DOHH2 (cell line): ENCODE results near the gene RNGTT.

ENCODE experiments used
- H3F3A ChIP-seq: fragments of 200-600 bp; sonication (generic), shearing (Covaris generic); 2 replicates; pipeline ENCODE4 v1.6.0; 2016; ENCODE audit warnings: antibody characterized with exemption, mild to moderate bottlenecking; ENCODE audit not compliant: control insufficient read depth, insufficient read depth
- H3K27ac ChIP-seq: fragments of 200-600 bp; sonication (generic); 2 replicates; pipeline ENCODE4 v1.5.1; 2014; ENCODE audit warnings: low read depth, mild to moderate bottlenecking, low read length, moderate library complexity
- H3K27me3 ChIP-seq: fragments of 200-600 bp; sonication (generic); 2 replicates; pipeline ENCODE4 v1.6.1; 2014; ENCODE audit warnings: mild to moderate bottlenecking, low read length, mixed read lengths; ENCODE audit not compliant: control insufficient read depth
- H3K36me3 ChIP-seq: fragments of 200-600 bp; sonication (generic); 2 replicates; pipeline ENCODE4 v1.6.1; 2014; ENCODE audit warnings: mild to moderate bottlenecking, low read length, moderate library complexity, mixed read lengths; ENCODE audit not compliant: control insufficient read depth
- H3K4me1 ChIP-seq: fragments of 200-600 bp; sonication (generic); 2 replicates; pipeline ENCODE4 v1.6.1; 2014; ENCODE audit warnings: mild to moderate bottlenecking, low read length, mixed read lengths; ENCODE audit not compliant: control insufficient read depth
- H3K4me2 ChIP-seq: fragments of 200-600 bp; sonication (generic); 2 replicates; pipeline ENCODE4 v1.6.0; 2014; ENCODE audit warnings: mild to moderate bottlenecking, low read length, moderate library complexity
- H3K4me3 ChIP-seq: fragments of 200-600 bp; sonication (generic); 2 replicates; pipeline ENCODE4 v1.5.1; 2014; ENCODE audit warnings: mild to moderate bottlenecking, low read length, mixed read lengths
- H3K79me2 ChIP-seq: fragments of 200-600 bp; sonication (generic); 2 replicates; pipeline ENCODE4 v1.6.1; 2014; ENCODE audit warnings: mild to moderate bottlenecking, low read length, mixed read lengths; ENCODE audit not compliant: control insufficient read depth
- H3K9me2 ChIP-seq: fragments of 200-600 bp; sonication (generic); replicated peaks from 2 replicates; pipeline ENCODE4 v1.6.1; 2014; ENCODE audit warnings: mild to moderate bottlenecking, low read length, mixed read lengths; ENCODE audit not compliant: control insufficient read depth
- H3K9me3 ChIP-seq: fragments of 200-600 bp; sonication (generic); 2 replicates; pipeline ENCODE4 v1.6.1; 2014; ENCODE audit warnings: antibody characterized with exemption, low read length, mixed read lengths; ENCODE audit not compliant: control insufficient read depth, insufficient read depth
- H4K20me1 ChIP-seq: fragments of 200-600 bp; sonication (generic); 2 replicates; pipeline ENCODE4 v1.6.0; 2014; ENCODE audit warnings: low read depth, mild to moderate bottlenecking, antibody characterized with exemption, low read length, moderate library complexity; ENCODE audit not compliant: control insufficient read depth, insufficient read depth
- EZH2phosphoT487 ChIP-seq: fragments of 200-600 bp; sonication (generic); IDR thresholded peaks from 2 replicates; pipeline ENCODE4 v1.6.1; 2017; ENCODE audit warnings: borderline replicate concordance, mild to moderate bottlenecking, antibody characterized with exemption, low read length, moderate library complexity, mixed read lengths
- TF ChIP-seq, protein P1 (sequence below): fragments of 200-600 bp; sonication (generic); IDR thresholded peaks from one replicate; pipeline ENCODE4 v1.5.1; 2014; ENCODE audit warnings: antibody characterized with exemption, mild to moderate bottlenecking, low read depth, low read length; ENCODE audit not compliant: poor library complexity, severe bottlenecking

Gene RNGTT

DNA sequence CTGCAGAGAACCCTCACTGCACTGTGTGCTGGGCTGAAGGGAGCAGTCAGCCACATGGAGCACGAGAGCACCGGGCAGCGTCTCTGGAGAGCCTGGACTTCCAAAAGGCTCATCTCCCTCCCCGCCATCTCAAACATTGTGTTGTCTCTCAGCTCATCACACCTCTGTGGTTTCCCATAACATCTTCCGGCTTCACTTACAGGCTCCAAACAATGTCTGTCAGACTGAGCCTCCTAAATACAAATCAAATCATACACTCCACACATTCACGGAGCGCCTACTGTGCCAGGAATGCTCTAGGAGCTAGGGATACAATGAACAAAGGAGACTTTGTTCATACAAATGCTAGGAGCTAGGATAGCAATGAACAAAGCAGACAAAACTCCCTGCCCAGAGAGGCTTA is 398.0 kb downstream of the RNGTT start:
- Histone ChIP-seq H4K20me1 (no peaks in the 10 kb centered on the region), H3K4me3 (no peak overlapping the region), H3K79me2 (no peaks in the 10 kb centered on the region), H3K4me1 (peaks cover 13% of the 10 kb centered on the region), H3K9me2 (no peaks in the 10 kb centered on the region), H3K27ac (no peak overlapping the region), H3K27me3 (no peaks in the 10 kb centered on the region), H3K36me3 (no peaks in the 10 kb centered on the region), H3K4me2 (no peak overlapping the region), H3F3A (no peaks in the 10 kb centered on the region), H3K9me3 (peaks cover 18% of the 10 kb centered on the region; the same call in 1 of the 2 replicates)
- TF ChIP-seq EZH2phosphoT487: no peak
- TF ChIP-seq, protein P1, sequence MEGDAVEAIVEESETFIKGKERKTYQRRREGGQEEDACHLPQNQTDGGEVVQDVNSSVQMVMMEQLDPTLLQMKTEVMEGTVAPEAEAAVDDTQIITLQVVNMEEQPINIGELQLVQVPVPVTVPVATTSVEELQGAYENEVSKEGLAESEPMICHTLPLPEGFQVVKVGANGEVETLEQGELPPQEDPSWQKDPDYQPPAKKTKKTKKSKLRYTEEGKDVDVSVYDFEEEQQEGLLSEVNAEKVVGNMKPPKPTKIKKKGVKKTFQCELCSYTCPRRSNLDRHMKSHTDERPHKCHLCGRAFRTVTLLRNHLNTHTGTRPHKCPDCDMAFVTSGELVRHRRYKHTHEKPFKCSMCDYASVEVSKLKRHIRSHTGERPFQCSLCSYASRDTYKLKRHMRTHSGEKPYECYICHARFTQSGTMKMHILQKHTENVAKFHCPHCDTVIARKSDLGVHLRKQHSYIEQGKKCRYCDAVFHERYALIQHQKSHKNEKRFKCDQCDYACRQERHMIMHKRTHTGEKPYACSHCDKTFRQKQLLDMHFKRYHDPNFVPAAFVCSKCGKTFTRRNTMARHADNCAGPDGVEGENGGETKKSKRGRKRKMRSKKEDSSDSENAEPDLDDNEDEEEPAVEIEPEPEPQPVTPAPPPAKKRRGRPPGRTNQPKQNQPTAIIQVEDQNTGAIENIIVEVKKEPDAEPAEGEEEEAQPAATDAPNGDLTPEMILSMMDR: no peak

DNA sequence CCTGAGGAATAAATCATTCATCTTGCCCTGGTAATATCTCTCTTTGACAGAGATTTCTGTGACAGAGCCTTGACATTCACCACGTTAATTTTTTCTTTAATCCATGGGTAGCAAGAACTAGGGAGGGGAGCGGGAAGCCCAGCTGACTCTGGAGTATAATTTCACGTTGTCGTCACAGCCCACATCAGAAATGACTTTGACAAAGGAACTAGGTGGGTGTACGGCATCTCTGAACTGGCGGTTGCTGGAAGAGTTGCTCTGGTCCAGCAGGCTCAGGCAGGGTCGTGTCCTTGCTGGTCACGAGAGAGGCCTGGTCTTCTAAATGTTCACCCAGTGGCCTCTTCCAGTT is 400.2 kb downstream of the RNGTT start:
- Histone ChIP-seq H3K9me3 (no peaks in the 10 kb centered on the region), H4K20me1 (no peaks in the 10 kb centered on the region), H3K27me3 (no peaks in the 10 kb centered on the region), H3K4me1 (peaks cover 13% of the 10 kb centered on the region), H3K4me2 (no peak overlapping the region), H3K27ac (no peak overlapping the region), H3F3A (no peaks in the 10 kb centered on the region), H3K9me2 (no peaks in the 10 kb centered on the region), H3K79me2 (no peaks in the 10 kb centered on the region), H3K36me3 (no peaks in the 10 kb centered on the region), H3K4me3 (no peak overlapping the region)
- TF ChIP-seq, protein P1: no peak
- no peak for TF ChIP-seq EZH2phosphoT487

DNA sequence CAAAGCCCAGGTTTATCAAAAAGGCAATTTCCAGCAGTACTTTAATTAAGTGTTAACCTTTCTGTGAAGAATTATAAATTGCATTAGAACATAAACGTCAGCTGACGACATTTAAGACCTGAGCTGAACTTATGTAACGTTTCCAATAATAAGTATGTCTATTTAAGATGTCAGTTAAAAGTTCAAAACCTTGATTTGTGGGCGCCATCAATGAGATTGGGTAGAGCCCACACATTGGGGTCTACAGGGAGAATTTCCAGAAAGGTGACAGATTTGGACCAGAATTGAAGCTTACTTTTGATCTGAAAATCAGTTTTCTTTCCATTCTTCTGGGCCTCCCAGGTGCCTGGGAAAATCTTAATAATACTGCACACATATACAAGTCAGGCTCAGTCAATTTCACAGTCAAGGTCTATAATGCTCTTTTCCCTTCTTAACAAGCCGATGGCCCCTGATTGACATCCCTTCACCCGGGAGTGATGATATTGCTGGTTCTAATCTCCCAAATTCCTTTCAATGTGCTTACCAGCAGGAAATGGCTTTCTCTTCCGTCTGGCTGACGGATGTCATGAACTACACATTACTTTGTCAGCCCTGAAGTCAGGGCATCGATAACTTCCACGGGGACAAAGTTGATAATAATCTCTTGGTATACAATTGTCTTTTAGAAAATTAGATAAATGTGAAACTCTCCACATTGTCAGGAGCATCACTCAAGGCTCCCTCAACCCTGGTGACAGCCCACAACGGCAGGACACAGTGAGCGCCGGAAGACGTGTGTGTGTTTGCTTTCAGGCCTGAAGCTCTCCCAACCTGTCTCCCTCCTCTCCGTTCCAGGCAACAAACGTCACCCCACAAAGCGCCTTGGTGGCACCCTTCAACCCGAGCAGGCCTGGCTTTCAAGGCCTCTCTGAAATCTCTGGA is 400.8 kb downstream of the RNGTT start:
- no peaks in the 10 kb centered on the region for H3F3A ChIP-seq
- TF ChIP-seq, protein P1: no peak
- TF ChIP-seq EZH2phosphoT487: no peak
- H3K9me3 ChIP-seq: no peaks in the 10 kb centered on the region
- H3K9me2 ChIP-seq: no peaks in the 10 kb centered on the region
- H3K4me1 ChIP-seq: peaks cover 13% of the 10 kb centered on the region
- no peak overlapping the region for H3K4me3 ChIP-seq
- H3K36me3 ChIP-seq: no peaks in the 10 kb centered on the region
- H4K20me1 ChIP-seq: no peaks in the 10 kb centered on the region
- H3K4me2 ChIP-seq: no peak overlapping the region
- H3K27ac ChIP-seq: no peak overlapping the region
- H3K79me2 ChIP-seq: no peaks in the 10 kb centered on the region
- H3K27me3 ChIP-seq: no peaks in the 10 kb centered on the region
